H1 (cell line): ENCODE data around the gene ADGRL3. TPM values are rescaled to one million over a fixed set of nuclear protein-coding genes. Genes with fewer than 3 reads are reported as not detected.

ENCODE experiments used
- CTCF ChIA-PET: fragments of 300-600 bp; sonication (Branson Sonifier 250); formaldehyde crosslinking; loops from one replicate; lab custom pipeline; 2021; ENCODE audit not compliant: partially characterized antibody; lab: Charles Lee
- POLR2A ChIA-PET: fragments of 300-600 bp; sonication (Branson Sonifier 250); formaldehyde crosslinking; loops from one replicate; lab custom pipeline; 2021; ENCODE audit warnings: inconsistent platforms; ENCODE audit not compliant: partially characterized antibody; lab: Charles Lee
- DNase-seq, 2 experiments: peaks; one replicate each; pipeline versions ENCODE4 v3.0.0 to v3.0.0-alpha.2; 2010 to 2022; ENCODE audit warnings: low spot score in 2 of 2, low read depth in 1 of 2, mixed read lengths in 1 of 2
- FAIRE-seq: peaks from 2 replicates; lab custom pipeline; 2011; peaks lifted over from hg19 to GRCh38; lab: Jason Lieb, UNC
- H2AFZ ChIP-seq: 2 replicates; pipeline ENCODE4 v1.8.1; 2012; ENCODE audit warnings: low read length, inconsistent platforms
- H2AK5ac ChIP-seq: 2 replicates; pipeline ENCODE4 v1.6.1; 2013; ENCODE audit warnings: low read depth, low read length
- H2BK120ac ChIP-seq: replicated peaks from 2 replicates; pipeline ENCODE3; 2013; ENCODE audit warnings: low read depth, low read length, inconsistent platforms
- H2BK12ac ChIP-seq: 2 replicates; pipeline ENCODE4 v1.6.1; 2013; ENCODE audit warnings: low read depth, low read length
- H2BK15ac ChIP-seq: 2 replicates; pipeline ENCODE4 v1.6.1; 2013; ENCODE audit warnings: low read length
- H2BK20ac ChIP-seq: 2 replicates; pipeline ENCODE4 v1.6.1; 2013; ENCODE audit warnings: low read length
- H2BK5ac ChIP-seq: 2 replicates; pipeline ENCODE4 v1.6.1; 2013; ENCODE audit warnings: low read depth, low read length
- H3K14ac ChIP-seq: 2 replicates; pipeline ENCODE4 v1.6.1; 2013; ENCODE audit warnings: inconsistent platforms; ENCODE audit not compliant: insufficient read length
- H3K18ac ChIP-seq: 2 replicates; pipeline ENCODE4 v1.6.1; 2013; ENCODE audit warnings: low read length; ENCODE audit errors: extremely low read depth
- H3K23ac ChIP-seq: 2 replicates; pipeline ENCODE4 v1.6.1; 2013; ENCODE audit warnings: inconsistent platforms; ENCODE audit not compliant: insufficient read length
- H3K23me2 ChIP-seq: 2 replicates; pipeline ENCODE4 v1.6.1; 2013; ENCODE audit warnings: low read depth, low read length
- H3K27ac ChIP-seq: 2 replicates; pipeline ENCODE4 v1.6.1; 2011; ENCODE audit warnings: low read depth, low read length, inconsistent platforms
- H3K27me3 ChIP-seq, 4 experiments: replicated peaks in 1 of 4; 1 replicate in 1 of 4; 2 replicates in 3 of 4; pipeline versions ENCODE4 v1.6.1 to v1.8.1; 2011 to 2013; ENCODE audit warnings: low read length in 3 of 4, mild to moderate bottlenecking in 3 of 4, inconsistent platforms in 2 of 4, mixed read lengths in 2 of 4, moderate library complexity in 1 of 4; ENCODE audit not compliant: control insufficient read depth in 3 of 4, insufficient read depth in 3 of 4; ENCODE audit errors: extremely low read depth in 1 of 4
- H3K36me3 ChIP-seq, 4 experiments: 2 replicates each; pipeline versions ENCODE4 v1.6.1 to v1.8.1; 2011 to 2013; ENCODE audit warnings: mild to moderate bottlenecking in 4 of 4, low read length in 3 of 4, moderate library complexity in 2 of 4, control low read depth in 1 of 4, inconsistent platforms in 1 of 4; ENCODE audit not compliant: insufficient read depth in 4 of 4, control insufficient read depth in 2 of 4
- H3K4ac ChIP-seq: replicated peaks from 2 replicates; pipeline ENCODE3; 2013; ENCODE audit warnings: low read length, low read depth, mixed read lengths, inconsistent platforms; ENCODE audit not compliant: insufficient read length
- H3K4me1 ChIP-seq, 4 experiments: replicated peaks in 1 of 4; 1 replicate in 1 of 4; 2 replicates in 3 of 4; pipeline versions ENCODE4 v1.6.1 to v1.8.1; 2011 to 2013; ENCODE audit warnings: low read length in 3 of 4, inconsistent platforms in 2 of 4, mixed read lengths in 1 of 4; ENCODE audit not compliant: insufficient read depth in 4 of 4, control insufficient read depth in 3 of 4
- H3K4me2 ChIP-seq, 2 experiments: 2 replicates each; pipeline versions ENCODE4 v1.6.1 to v1.8.1; 2011 to 2013; ENCODE audit warnings: low read depth in 2 of 2, low read length in 2 of 2, control low read depth in 1 of 2, inconsistent platforms in 1 of 2, mild to moderate bottlenecking in 1 of 2; ENCODE audit not compliant: insufficient read depth in 1 of 2
- H3K4me3 ChIP-seq, 4 experiments: fragments of 200-600, 300-600 bp in 1 of 4; sonication (generic), shearing (Covaris generic), sonication (Bioruptor Twin) in 1 of 4; 2 replicates each; pipeline versions ENCODE4 v1.5.1 to v1.8.1; 2011 to 2016; ENCODE audit warnings: low read length in 4 of 4, low read depth in 3 of 4, control low read depth in 2 of 4, inconsistent platforms in 2 of 4, mild to moderate bottlenecking in 2 of 4, mixed read lengths in 1 of 4, moderate library complexity in 1 of 4; ENCODE audit not compliant: insufficient read depth in 2 of 4; ENCODE audit errors: extremely low read depth in 1 of 4
- H3K56ac ChIP-seq: replicated peaks from 2 replicates; pipeline ENCODE3; 2013; ENCODE audit warnings: low read depth, mild to moderate bottlenecking, mixed read lengths, low read length, inconsistent platforms; ENCODE audit not compliant: insufficient read length
- H3K79me1 ChIP-seq: 2 replicates; pipeline ENCODE4 v1.6.1; 2013; ENCODE audit warnings: low read depth, low read length, control low read depth
- H3K79me2 ChIP-seq, 2 experiments: 2 replicates each; pipeline versions ENCODE4 v1.6.1 to v1.8.1; 2012 to 2013; ENCODE audit warnings: low read length in 2 of 2, mild to moderate bottlenecking in 2 of 2, inconsistent platforms in 1 of 2; ENCODE audit not compliant: insufficient read depth in 2 of 2, control insufficient read depth in 1 of 2
- H3K9ac ChIP-seq, 4 experiments: replicated peaks in 1 of 4; 1 replicate in 1 of 4; 2 replicates in 3 of 4; pipeline versions ENCODE4 v1.6.1 to v1.8.1; 2011 to 2013; ENCODE audit warnings: low read depth in 3 of 4, low read length in 3 of 4, control low read depth in 2 of 4, mild to moderate bottlenecking in 2 of 4, moderate library complexity in 2 of 4, inconsistent platforms in 1 of 4; ENCODE audit errors: extremely low read depth in 1 of 4
- H3K9me3 ChIP-seq, 2 experiments: 2 replicates each; pipeline versions ENCODE4 v1.6.1 to v1.8.1; 2012 to 2013; ENCODE audit warnings: mild to moderate bottlenecking in 2 of 2, moderate library complexity in 2 of 2, control low read depth in 1 of 2, inconsistent platforms in 1 of 2, low read depth in 1 of 2, low read length in 1 of 2, mixed read lengths in 1 of 2; ENCODE audit not compliant: insufficient read depth in 2 of 2
- H4K20me1 ChIP-seq, 2 experiments: replicated peaks in 1 of 2; 2 replicates each; pipeline versions ENCODE3 to v1.8.1; 2011 to 2013; ENCODE audit warnings: inconsistent platforms in 2 of 2, low read length in 2 of 2, mild to moderate bottlenecking in 1 of 2; ENCODE audit not compliant: insufficient read depth in 2 of 2, control insufficient read depth in 1 of 2
- H4K5ac ChIP-seq: 2 replicates; pipeline ENCODE4 v1.6.1; 2013; ENCODE audit warnings: low read length, low read depth, mixed read lengths, inconsistent platforms; ENCODE audit not compliant: insufficient read length
- H4K8ac ChIP-seq: 2 replicates; pipeline ENCODE4 v1.8.0; 2013; ENCODE audit warnings: mild to moderate bottlenecking, moderate library complexity, low read length, inconsistent platforms; ENCODE audit not compliant: insufficient read depth; ENCODE audit errors: extremely low read depth
- H4K91ac ChIP-seq: replicated peaks from 2 replicates; pipeline ENCODE3; 2013; ENCODE audit warnings: low read length, mixed read lengths, inconsistent platforms; ENCODE audit not compliant: insufficient read length
- CHD1 ChIP-seq: IDR thresholded peaks from 2 replicates; pipeline ENCODE4 v1.6.1; 2012; ENCODE audit warnings: low read depth, low read length, improper control_type of control experiment
- FOSL1 ChIP-seq: IDR thresholded peaks from 2 replicates; pipeline ENCODE4 v1.6.1; 2011; ENCODE audit warnings: mild to moderate bottlenecking, low read depth, low read length, moderate library complexity; ENCODE audit not compliant: insufficient read depth
- SIN3A ChIP-seq, 2 experiments: IDR thresholded peaks in 1 of 2; conservative IDR thresholded peaks in 1 of 2; 2 replicates each; pipeline ENCODE4 v1.6.1; 2011 to 2012; ENCODE audit warnings: low read length in 2 of 2, improper control_type of control experiment in 1 of 2, low read depth in 1 of 2, mild to moderate bottlenecking in 1 of 2
- SP4 ChIP-seq: IDR thresholded peaks from 2 replicates; pipeline ENCODE4 v1.6.1; 2012; ENCODE audit warnings: low read length, inconsistent platforms
- WGBS, 2 experiments: shearing (Covaris generic) in 1 of 2; methylation state at CpG; one replicate each; pipeline versions ENCODE4 v1.1.6 to v1.1.7; 2013 to 2015; ENCODE audit warnings: low lambda C conversion rate in 2 of 2, mixed read lengths in 2 of 2, inconsistent platforms in 1 of 2, low coverage in 1 of 2, missing lambda C conversion rate in 1 of 2; ENCODE audit not compliant: insufficient replicate concordance in 2 of 2, insufficient coverage in 1 of 2, insufficient read length in 1 of 2; ENCODE audit errors: extremely low coverage in 1 of 2, missing lambda C conversion rate in 1 of 2; 5-methylcytosine and 5-hydroxymethylcytosine counted together
- polyA plus RNA-seq, 7 experiments: library from polyadenylated mRNA; depleted of rRNA in 3 of 7; stranded (reverse) in 5 of 7; unstranded in 2 of 7; fragments of >200 nt in 5 of 7; fragments of 200-250 nt in 2 of 7; gene quantifications; 1 replicate in 5 of 7; 2 replicates in 1 of 7; 4 replicates in 1 of 7; pipeline versions ENCODE4 v1.2.1 to v1.2.3, GENCODE V29; 2011 to 2013; ENCODE audit warnings: missing spikeins in 2 of 7, mixed read lengths in 2 of 7
- total RNA-seq: library from RNA; stranded (reverse); fragmentation: NEBNext Ultra II Directional; extraction: Animal tissue kit (Norgen Biotek cat#: 25700); gene quantifications from 2 replicates; pipeline ENCODE4 v1.2.1, GENCODE V29; 2021

ADGRL3 gene
- total and polyA plus RNA-seq, 2 of the 8 experiments (the other 6 are each of a cell fraction or from before 2014, with no cell fraction given), result 6.6 to 13.0 TPM

GRCh38 chr4:61246034-61246433, 45.9 kb downstream of the ADGRL3 start:
- Histone ChIP-seq H2BK12ac (no peak overlapping the region), H3K4me1 (no peaks in the 10 kb centered on the region; a peak in 1 of 7 replicates), H2BK5ac (no peak overlapping the region), H3K79me2 (peaks cover 0 to 14% of the 10 kb centered on the region in 2 experiments; a peak in 2 of 4 replicates), H3K4me2 (no peak overlapping the region), H3K18ac (no peak overlapping the region), H4K5ac (no peak overlapping the region), H2BK120ac (no peak overlapping the region), H4K8ac (no peak overlapping the region)
- WGBS, 2 experiments, result 88% methylated on average over 1 of the region's 1 CpG; no CpG with 5 or more reads in 1 of the 2 experiments
- no peak for TF ChIP-seq CHD1
- TF ChIP-seq FOSL1, result no peak
- peak in 1 of 2 experiments; percentile 82; a peak in 1 of 4 replicates for TF ChIP-seq SIN3A (conservative IDR thresholded peaks at IDR 0.05 in 1 of 2, IDR thresholded peaks at IDR 0.05 in 1 of 2; ENCODE audit: low read depth in 1 of 2, low read length in 2 of 2)
- no peak for TF ChIP-seq SP4
- TF ChIP-seq, all 59 proteins: peak for 1
- no peaks in the 10 kb centered on the region for H3K9me3 ChIP-seq
- H3K4me3 ChIP-seq, result no peak overlapping the region
- no peak overlapping the region for H2AFZ ChIP-seq
- no peak overlapping the region for H3K23ac ChIP-seq
- no peak for DNase-seq
- no peak for FAIRE-seq
- no peak overlapping the region for H3K14ac ChIP-seq
- H3K36me3 ChIP-seq, result no peaks in the 10 kb centered on the region
- CTCF ChIA-PET, result interaction anchor here (0.6 to 0.9 kb wide), 3 partner anchors 10 to 80 kb away, joined by 3 to 4 read pairs (median 4); no protein-coding TSS in a partner anchor
- no peaks in the 10 kb centered on the region for H3K23me2 ChIP-seq
- no peaks in the 10 kb centered on the region for H3K27me3 ChIP-seq
- POLR2A ChIA-PET, result no interaction called here
- H2BK20ac ChIP-seq, result no peak overlapping the region
- H2BK15ac ChIP-seq, result no peak overlapping the region
- H3K27ac ChIP-seq, result no peak overlapping the region
- H3K9ac ChIP-seq, result no peak overlapping the region
- 0 out of 2 replicates have a peak, but pooled peaks cover 2% of the 10 kb centered on the region for H3K79me1 ChIP-seq
- no peak overlapping the region for H4K91ac ChIP-seq
- H3K56ac ChIP-seq, result no peak overlapping the region
- H4K20me1 ChIP-seq, result peaks cover 1 to 2% of the 10 kb centered on the region in 2 experiments
- no peak overlapping the region for H3K4ac ChIP-seq
- no peak overlapping the region for H2AK5ac ChIP-seq
